ENCODE measurements around the gene DPF3.

DNA sequence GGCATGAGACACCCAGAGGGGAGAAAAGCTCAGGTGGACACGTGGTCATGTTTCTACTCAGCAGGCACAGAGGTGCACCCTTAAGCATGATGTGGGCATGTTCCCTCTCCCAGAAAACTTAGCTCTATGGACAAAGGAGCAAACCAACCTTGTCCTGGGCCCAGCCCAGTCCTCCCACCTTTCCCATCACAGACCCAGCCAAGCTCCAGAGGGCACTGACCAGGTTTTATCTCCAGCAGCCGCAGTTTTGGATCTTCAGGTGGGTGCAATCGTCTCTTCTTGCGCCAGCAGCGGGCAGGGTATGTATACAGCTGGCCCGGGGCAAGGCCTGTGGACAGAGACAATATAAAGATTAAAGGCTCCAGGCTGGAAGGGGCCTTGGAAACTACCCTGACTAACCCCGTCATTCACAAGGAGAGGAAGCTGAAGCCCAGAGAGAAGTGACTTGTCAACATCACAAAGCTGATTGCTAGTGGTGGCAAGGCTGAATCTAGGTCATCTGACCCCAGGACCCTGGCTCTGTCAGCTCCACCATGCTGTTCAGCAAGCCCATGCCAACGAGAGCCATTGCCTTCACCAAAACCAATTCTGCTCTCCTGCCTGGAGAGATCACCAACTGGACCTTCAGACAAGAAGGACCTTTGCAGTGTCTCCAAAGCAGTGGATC lies 140.7 kb downstream of the DPF3 start:
- TF ChIP-seq, protein P1, sequence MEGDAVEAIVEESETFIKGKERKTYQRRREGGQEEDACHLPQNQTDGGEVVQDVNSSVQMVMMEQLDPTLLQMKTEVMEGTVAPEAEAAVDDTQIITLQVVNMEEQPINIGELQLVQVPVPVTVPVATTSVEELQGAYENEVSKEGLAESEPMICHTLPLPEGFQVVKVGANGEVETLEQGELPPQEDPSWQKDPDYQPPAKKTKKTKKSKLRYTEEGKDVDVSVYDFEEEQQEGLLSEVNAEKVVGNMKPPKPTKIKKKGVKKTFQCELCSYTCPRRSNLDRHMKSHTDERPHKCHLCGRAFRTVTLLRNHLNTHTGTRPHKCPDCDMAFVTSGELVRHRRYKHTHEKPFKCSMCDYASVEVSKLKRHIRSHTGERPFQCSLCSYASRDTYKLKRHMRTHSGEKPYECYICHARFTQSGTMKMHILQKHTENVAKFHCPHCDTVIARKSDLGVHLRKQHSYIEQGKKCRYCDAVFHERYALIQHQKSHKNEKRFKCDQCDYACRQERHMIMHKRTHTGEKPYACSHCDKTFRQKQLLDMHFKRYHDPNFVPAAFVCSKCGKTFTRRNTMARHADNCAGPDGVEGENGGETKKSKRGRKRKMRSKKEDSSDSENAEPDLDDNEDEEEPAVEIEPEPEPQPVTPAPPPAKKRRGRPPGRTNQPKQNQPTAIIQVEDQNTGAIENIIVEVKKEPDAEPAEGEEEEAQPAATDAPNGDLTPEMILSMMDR (conservative IDR thresholded peaks at IDR 0.05): no peak
- no peak for TF ChIP-seq EZH2 (IDR thresholded peaks at IDR 0.05; ENCODE audit: low read depth)
